ENCODE data around the gene WDR48. TPM values are rescaled to one million over a fixed set of nuclear protein-coding genes. Genes with fewer than 3 reads are reported as not detected.
"Not testable (repeated sequence)": the region's sequence is repeated elsewhere in the genome, so short reads cannot be mapped to it uniquely, and the experiment has no call there.

WDR48 gene
- 25.5 and 29.2 TPM in 2 replicates for total RNA-seq

- DNase-seq (ENCODE audit: low read depth in 2 of 2), result peak; percentile 93 to 96
Measured at GRCh38 chr3:39051649-39052561, at the start of gene WDR48, which contains the start of gene SCN11A. Gene WDR48 (plus strand): TSS chr3:39052016. CDS start chr3:39052026, 10 bp downstream. Gene SCN11A (minus strand): TSS chr3:39051944. CDS start chr3:38950362, 101,582 bp downstream.

GRCh38 chr3:39005295-39005694, 46.5 kb upstream of the WDR48 start:
- no peak for DNase-seq (ENCODE audit: low read depth in 2 of 2)

GRCh38 chr3:39011191-39011736, 40.6 kb upstream of the WDR48 start:
- no peak for DNase-seq (ENCODE audit: low read depth in 2 of 2)

GRCh38 chr3:39013289-39013688, 38.5 kb upstream of the WDR48 start:
- peak in 1 of 2 donors; percentile 26 for DNase-seq (ENCODE audit: low read depth in 2 of 2)

- DNase-seq (ENCODE audit: low read depth in 2 of 2), result no peak
Measured at GRCh38 chr3:39013921-39014509, 37.8 kb upstream of the WDR48 start.

- DNase-seq (ENCODE audit: low read depth in 2 of 2), result no peak
Measured at GRCh38 chr3:39015418-39015817, 36.4 kb upstream of the WDR48 start.

GRCh38 chr3:39019299-39019698, 32.5 kb upstream of the WDR48 start:
- no peak for DNase-seq (ENCODE audit: low read depth in 2 of 2)

GRCh38 chr3:39021029-39021428, 30.8 kb upstream of the WDR48 start:
- DNase-seq (ENCODE audit: low read depth in 2 of 2), result no peak

GRCh38 chr3:39021465-39022285, 30.1 kb upstream of the WDR48 start:
- DNase-seq (ENCODE audit: low read depth in 2 of 2), result no peak

- DNase-seq (ENCODE audit: low read depth in 2 of 2), result no peak
Measured at GRCh38 chr3:39022286-39022630, 29.6 kb upstream of the WDR48 start.

GRCh38 chr3:39024497-39024896, 27.3 kb upstream of the WDR48 start:
- DNase-seq (ENCODE audit: low read depth in 2 of 2), result no peak

GRCh38 chr3:39025222-39025970, 26.4 kb upstream of the WDR48 start:
- DNase-seq (ENCODE audit: low read depth in 2 of 2), result no peak

GRCh38 chr3:39028546-39028945, 23.3 kb upstream of the WDR48 start:
- no peak for DNase-seq (ENCODE audit: low read depth in 2 of 2)

GRCh38 chr3:39029556-39029955, 22.3 kb upstream of the WDR48 start:
- no peak for DNase-seq (ENCODE audit: low read depth in 2 of 2)

- no peak for DNase-seq (ENCODE audit: low read depth in 2 of 2)
Measured at GRCh38 chr3:39038165-39038564, 13.7 kb upstream of the WDR48 start.

GRCh38 chr3:39050029-39050428, 1.8 kb upstream of the WDR48 start:
- DNase-seq (ENCODE audit: low read depth in 2 of 2), result no peak

GRCh38 chr3:39052583-39052982, 767 bp downstream of the WDR48 start:
- no peak for DNase-seq (ENCODE audit: low read depth in 2 of 2)

GRCh38 chr3:39053696-39054095, 1.9 kb downstream of the WDR48 start:
- no peak for DNase-seq (ENCODE audit: low read depth in 2 of 2)

GRCh38 chr3:39056151-39056550, 4.3 kb downstream of the WDR48 start:
- no peak for DNase-seq (ENCODE audit: low read depth in 2 of 2)

- not testable (repeated sequence) for DNase-seq (ENCODE audit: low read depth in 2 of 2)
Measured at GRCh38 chr3:39061228-39061627, 9.4 kb downstream of the WDR48 start.

GRCh38 chr3:39062180-39062579, 10.4 kb downstream of the WDR48 start:
- DNase-seq (ENCODE audit: low read depth in 2 of 2), result no peak
